ENCODE results near the gene CYP2A7.
"Not testable (repeated sequence)": the region's sequence is repeated elsewhere in the genome, so short reads cannot be mapped to it uniquely, and the experiment has no call there.

DNA sequence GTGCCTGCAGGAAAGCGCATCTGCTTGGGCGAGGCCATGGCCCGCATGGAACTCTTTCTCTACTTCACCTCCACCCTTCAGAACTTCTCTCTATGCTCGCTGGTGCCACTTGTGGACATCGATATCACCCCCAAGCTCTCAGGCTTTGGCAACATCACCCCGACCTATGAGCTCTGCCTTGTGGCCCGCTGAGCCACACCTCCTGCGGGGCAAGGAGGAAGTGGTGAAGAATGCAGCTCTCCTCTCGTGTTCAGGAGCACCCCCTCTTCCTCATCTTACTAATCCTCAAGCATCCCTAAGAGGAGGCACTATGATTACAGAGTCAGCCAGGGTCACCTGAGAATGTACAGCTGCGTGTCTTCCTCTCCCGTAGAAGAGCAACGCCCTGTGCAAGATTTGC is 17.9 kb upstream of the CYP2A7 start:
- not testable (repeated sequence) for TF ChIP-seq POLR2A (IDR thresholded peaks at IDR 0.05; ENCODE audit: low read length); GATA1 (IDR thresholded peaks at IDR 0.05; ENCODE audit: low read depth, low read length)
